ENCODE results near the gene PIK3R3. TPM values are rescaled to one million over a fixed set of nuclear protein-coding genes. Genes with fewer than 3 reads are reported as not detected.

PIK3R3 gene
- polyA plus RNA-seq, 1 donor (not counting 4 experiments of a cell fraction or from before 2014, with no cell fraction given), result 11.9 TPM

DNA sequence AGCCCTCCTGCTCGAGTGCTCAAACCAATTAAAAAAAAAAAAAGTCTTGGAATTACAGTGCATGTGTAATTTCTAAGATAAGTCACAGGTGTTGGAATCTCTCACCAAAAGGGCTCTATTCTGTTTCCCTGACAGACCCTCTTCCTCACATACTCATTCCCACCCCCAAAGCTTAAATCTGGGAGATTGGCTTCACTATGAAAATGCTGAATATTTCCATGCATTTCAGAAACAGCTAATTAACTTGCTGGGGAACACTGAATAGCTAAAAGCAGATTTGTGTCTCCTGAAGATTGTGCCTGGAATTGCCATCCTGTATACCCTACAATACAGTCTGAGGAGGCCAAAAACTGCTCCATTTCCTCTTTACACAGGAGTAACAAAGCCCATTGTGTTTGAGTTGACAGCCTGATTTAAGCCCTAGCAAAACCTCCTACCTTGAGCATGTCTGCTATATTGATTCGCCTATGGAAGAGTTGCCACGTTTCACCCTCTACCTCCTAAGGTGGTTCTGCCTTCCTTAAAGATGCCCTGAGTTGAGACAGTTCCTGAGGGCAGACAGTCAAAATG lies 1.4 kb upstream of the PIK3R3 start:
- H3K79me2 ChIP-seq (ENCODE audit: control insufficient read depth, insufficient read depth, low read length), result no peaks in the 10 kb centered on the region
- peak overlapping the region; percentile 96 for H3K4me2 ChIP-seq (ENCODE audit: control insufficient read depth, extremely low read depth, insufficient read depth, low read depth, low read length)
- no peaks in the 10 kb centered on the region for H3K9me1 ChIP-seq (ENCODE audit: control insufficient read depth, extremely low read depth, insufficient read depth, low read length)
- DNase-seq (ENCODE audit: low read depth, low spot score) (no peak), FAIRE-seq (no peak)
- no peak overlapping the region for H3K27ac ChIP-seq (ENCODE audit: control insufficient read depth, insufficient read depth, low read length)
- dilution Hi-C loops (cut with MboI; ENCODE audit: extremely low pct_ligation_motif_present, low sequenced_read_pairs), result no loop called here
- H3K9me3 ChIP-seq (ENCODE audit: control insufficient read depth, low read depth, low read length), result no peaks in the 10 kb centered on the region
- H3K4me3 ChIP-seq (ENCODE audit: control insufficient read depth in 2 of 3, extremely low read depth in 1 of 3, insufficient read depth in 2 of 3, low read depth in 1 of 3, low read length in 3 of 3), result peak overlapping the region in 2 of 3 experiments; percentile 39 to 55
- no peak overlapping the region for H2AFZ ChIP-seq (ENCODE audit: control insufficient read depth, low read length)
- H4K20me1 ChIP-seq (ENCODE audit: control insufficient read depth, extremely low read depth, insufficient read depth, low read length), result no peaks in the 10 kb centered on the region
- TF ChIP-seq CTCF (optimal IDR thresholded peaks at IDR 0.05 in 1 of 3, IDR thresholded peaks at IDR 0.05 in 1 of 3, conservative IDR thresholded peaks at IDR 0.05 in 1 of 3; ENCODE audit: extremely low read depth in 1 of 3, insufficient read depth in 2 of 3, low read length in 3 of 3) (no peak), EZH2 (IDR thresholded peaks at IDR 0.05; ENCODE audit: low read length) (no peak)
- peaks cover 11% of the 10 kb centered on the region for H3K4me1 ChIP-seq (ENCODE audit: control insufficient read depth, extremely low read depth, insufficient read depth, low read length)
- peaks cover 5% of the 10 kb centered on the region for H3K27me3 ChIP-seq (ENCODE audit: control insufficient read depth, extremely low read depth, insufficient read depth, low read length)
- no peaks in the 10 kb centered on the region for H3K36me3 ChIP-seq (ENCODE audit: control insufficient read depth in 2 of 2, extremely low read depth in 1 of 2, insufficient read depth in 2 of 2, low read length in 2 of 2)
- no peak overlapping the region for H3K9ac ChIP-seq (ENCODE audit: control insufficient read depth, extremely low read depth, insufficient read depth, low read length)

DNA sequence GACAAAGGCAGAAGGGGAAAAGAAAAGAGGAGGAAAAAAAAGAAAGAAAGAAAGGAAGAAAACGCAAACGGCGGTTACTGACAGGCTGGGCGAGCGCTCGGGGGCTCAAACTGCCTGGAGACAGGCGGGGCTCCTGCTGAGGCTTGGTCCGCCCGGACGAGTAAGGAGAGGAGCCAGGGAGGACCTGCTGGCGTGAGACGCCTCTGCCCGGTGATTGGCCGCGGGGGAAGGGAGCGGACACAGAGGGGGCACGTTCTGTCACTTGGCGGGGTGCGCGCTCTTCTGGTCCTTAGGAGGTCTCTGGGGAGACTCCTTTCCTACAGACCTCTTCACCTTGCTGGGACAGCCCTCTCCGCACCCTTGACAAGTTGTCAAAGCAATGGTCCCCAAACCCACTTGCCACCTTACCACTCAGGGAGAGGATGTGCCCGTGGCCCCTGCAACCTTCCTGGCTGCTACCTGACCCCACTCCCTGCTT lies 791 bp upstream of the PIK3R3 start:
- Histone ChIP-seq H3K27me3 (ENCODE audit: control insufficient read depth, extremely low read depth, insufficient read depth, low read length) (peaks cover 5% of the 10 kb centered on the region), H4K20me1 (ENCODE audit: control insufficient read depth, extremely low read depth, insufficient read depth, low read length) (no peaks in the 10 kb centered on the region), H3K9me1 (ENCODE audit: control insufficient read depth, extremely low read depth, insufficient read depth, low read length) (no peaks in the 10 kb centered on the region), H3K9me3 (ENCODE audit: control insufficient read depth, low read depth, low read length) (no peaks in the 10 kb centered on the region), H3K27ac (ENCODE audit: control insufficient read depth, insufficient read depth, low read length) (peak overlapping the region; percentile 45), H3K4me2 (ENCODE audit: control insufficient read depth, extremely low read depth, insufficient read depth, low read depth, low read length) (peak overlapping the region; percentile 96), H3K79me2 (ENCODE audit: control insufficient read depth, insufficient read depth, low read length) (no peaks in the 10 kb centered on the region), H3K9ac (ENCODE audit: control insufficient read depth, extremely low read depth, insufficient read depth, low read length) (peak overlapping the region; percentile 88), H3K4me3 (ENCODE audit: control insufficient read depth in 2 of 3, extremely low read depth in 1 of 3, insufficient read depth in 2 of 3, low read depth in 1 of 3, low read length in 3 of 3) (peak overlapping the region; percentile 39 to 64 (median 55)), H2AFZ (ENCODE audit: control insufficient read depth, low read length) (peak overlapping the region; percentile 51), H3K36me3 (ENCODE audit: control insufficient read depth in 2 of 2, extremely low read depth in 1 of 2, insufficient read depth in 2 of 2, low read length in 2 of 2) (no peaks in the 10 kb centered on the region), H3K4me1 (ENCODE audit: control insufficient read depth, extremely low read depth, insufficient read depth, low read length) (peaks cover 15% of the 10 kb centered on the region)
- dilution Hi-C loops (cut with MboI; ENCODE audit: extremely low pct_ligation_motif_present, low sequenced_read_pairs), result no loop called here
- no peak for DNase-seq (ENCODE audit: low read depth, low spot score)
- FAIRE-seq, result no peak
- TF ChIP-seq EZH2 (IDR thresholded peaks at IDR 0.05; ENCODE audit: low read length) (no peak), CTCF (optimal IDR thresholded peaks at IDR 0.05 in 1 of 3, IDR thresholded peaks at IDR 0.05 in 1 of 3, conservative IDR thresholded peaks at IDR 0.05 in 1 of 3; ENCODE audit: extremely low read depth in 1 of 3, insufficient read depth in 2 of 3, low read length in 3 of 3) (no peak)

Measured in keratinocyte (primary cell).